CD1c-positive myeloid dendritic cell (primary cell): ENCODE results near the gene BCLAF3.

Experiments
- DNase-seq: peaks from one replicate; pipeline ENCODE4 v3.0.0-alpha.2; 2016; ENCODE audit errors: extremely low spot score

Gene BCLAF3

DNA sequence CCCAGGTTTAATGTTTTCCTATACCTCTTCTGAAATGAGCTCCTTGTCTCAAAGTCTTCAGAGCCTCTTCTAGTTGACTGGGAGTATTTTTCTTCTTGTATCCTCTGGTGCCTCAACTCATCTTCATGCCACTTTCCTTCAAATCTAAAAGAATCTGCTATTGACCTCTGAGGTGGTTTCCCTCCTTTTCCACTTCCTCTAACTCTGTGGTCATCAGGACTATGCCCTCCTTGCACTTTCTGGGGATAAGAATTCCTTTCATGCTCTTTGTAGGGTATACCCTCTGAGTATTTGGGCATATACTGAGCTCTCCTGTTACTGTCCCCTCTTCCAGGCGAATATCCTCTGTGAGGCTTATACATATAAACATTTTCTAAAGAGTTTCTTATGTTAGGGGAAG, 24.8 kb downstream of the BCLAF3 start:
- no peak for DNase-seq

DNA sequence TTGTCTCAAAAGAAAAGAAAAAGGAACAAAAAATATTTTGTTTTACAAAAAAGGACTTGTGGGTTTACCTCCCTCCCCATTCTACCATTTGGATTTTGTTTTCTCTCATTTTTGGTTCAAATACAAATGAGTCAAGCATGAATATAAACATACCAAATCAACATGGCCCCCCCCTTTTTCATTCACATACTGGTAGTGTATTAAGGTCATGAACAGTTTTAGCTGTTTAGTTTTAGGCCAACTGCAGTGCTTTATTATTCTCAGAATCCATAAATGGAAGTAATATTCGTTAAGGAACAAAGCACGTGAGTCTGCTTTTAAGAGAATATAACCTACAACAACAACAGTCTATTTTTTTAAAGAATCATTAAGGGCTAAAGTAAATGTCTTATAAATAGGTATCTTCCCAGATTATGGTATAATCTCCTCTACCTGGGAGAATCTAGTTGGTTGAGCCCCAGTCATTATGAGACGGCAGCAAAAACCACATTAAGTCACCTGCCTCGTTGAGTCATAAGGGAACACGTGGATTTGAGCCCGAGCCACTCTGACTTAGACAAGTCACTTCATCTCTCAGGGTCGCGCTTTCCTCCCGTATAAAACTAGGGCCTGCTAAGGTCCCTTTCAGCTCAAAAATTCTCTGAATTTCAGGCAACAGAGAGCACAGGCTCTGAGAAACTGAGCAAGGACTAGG, 26.7 kb downstream of the BCLAF3 start:
- no peak for DNase-seq

- no peak for DNase-seq
Measured at GRCh38 chrX:19960913-19961312, 29.9 kb downstream of the BCLAF3 start.

- DNase-seq = no peak
Measured at GRCh38 chrX:19958552-19959486, 32.0 kb downstream of the BCLAF3 start.

DNA sequence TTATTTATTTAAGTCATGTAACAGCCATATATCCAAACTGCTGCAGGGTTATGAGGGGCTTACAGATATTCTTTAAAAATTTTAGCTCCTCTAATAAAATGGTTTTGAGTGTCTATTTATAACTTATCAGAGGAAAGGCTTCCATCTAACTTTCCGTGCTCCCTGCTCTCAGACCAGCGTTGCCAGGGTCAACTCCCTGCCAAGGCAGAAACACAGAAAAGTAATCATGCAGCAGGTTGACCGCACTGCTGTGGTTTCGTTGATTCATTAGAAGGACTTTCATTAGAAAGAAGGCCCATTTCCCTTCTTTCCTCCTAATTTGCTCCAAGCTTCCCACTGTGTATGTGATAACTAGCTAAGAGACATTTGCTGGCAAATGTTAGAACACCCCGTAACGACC, 33.9 kb downstream of the BCLAF3 start:
- DNase-seq = no peak

DNA sequence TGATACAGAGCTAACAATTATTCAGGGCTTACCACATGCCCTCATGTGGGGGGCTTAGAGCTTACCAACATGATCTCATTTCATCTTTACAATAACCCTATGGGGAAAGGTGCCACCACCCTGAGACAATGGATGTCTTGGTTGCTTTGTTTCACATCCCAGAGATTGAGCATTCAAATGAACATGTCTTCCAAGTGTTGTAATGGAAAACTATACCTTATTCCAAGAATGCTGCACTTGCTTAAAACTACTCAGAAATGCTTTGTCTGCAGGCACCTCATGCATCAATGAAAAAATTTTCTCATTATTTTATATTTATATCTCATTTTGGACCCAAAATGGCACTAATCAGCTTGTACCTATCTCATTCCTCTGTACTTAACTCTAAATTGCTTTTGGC, 34.6 kb downstream of the BCLAF3 start:
- DNase-seq = no peak

GRCh38 chrX:19955306-19955705, 35.6 kb downstream of the BCLAF3 start:
- DNase-seq = no peak

- DNase-seq = no peak
Measured at GRCh38 chrX:19954335-19955096, 36.3 kb downstream of the BCLAF3 start.

- no peak for DNase-seq
Measured at GRCh38 chrX:19953145-19953544, 37.7 kb downstream of the BCLAF3 start.

DNA sequence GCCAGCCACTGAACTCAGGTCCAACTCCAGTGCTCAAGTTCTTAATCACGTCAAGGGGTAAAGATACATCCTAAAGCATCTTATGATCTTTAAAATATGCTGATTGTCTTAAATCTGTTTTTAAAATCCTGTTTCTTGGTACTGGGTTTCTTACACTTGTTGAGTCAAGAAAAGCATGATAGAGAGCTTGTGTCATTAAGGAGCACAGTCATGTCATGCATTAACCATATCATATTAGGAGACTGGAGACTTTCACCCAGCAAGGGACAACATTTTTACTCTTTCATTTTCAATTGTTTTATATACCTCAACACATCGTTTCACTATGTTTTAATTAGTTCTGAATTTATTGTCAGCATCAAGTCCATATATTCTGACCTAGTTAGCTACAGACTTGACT, 41.5 kb downstream of the BCLAF3 start:
- no peak for DNase-seq

- no peak for DNase-seq
Measured at GRCh38 chrX:19947612-19948011, 43.2 kb downstream of the BCLAF3 start.
